Upper lobe of left lung (tissue), 4 donors: ENCODE data around the gene CHRNE.

Source experiments
- CTCF ChIP-seq, 6 experiments: fragments of 450-650 bp in 4 of 6; fragments of 200-600 bp in 2 of 6; sonication (generic) in 2 of 6; IDR thresholded peaks; one replicate each; pipeline ENCODE4 v1.5.1; 2016 to 2019; ENCODE audit warnings: antibody characterized with exemption in 6 of 6
- EP300 ChIP-seq, 4 donors: sonication (generic); formaldehyde crosslinking; IDR thresholded peaks; one replicate each; pipeline ENCODE4 v1.5.1; 2017; ENCODE audit warnings: antibody characterized with exemption in 4 of 4, control low read depth in 2 of 4
- POLR2A ChIP-seq, 4 donors: fragments of 450-650 bp; IDR thresholded peaks; one replicate each; pipeline ENCODE4 v1.5.1; 2016 to 2017; ENCODE audit warnings: antibody characterized with exemption in 4 of 4, mild to moderate bottlenecking in 2 of 4
- POLR2AphosphoS5 ChIP-seq, 2 donors: sonication (generic); formaldehyde crosslinking; IDR thresholded peaks; one replicate each; pipeline ENCODE4 v1.5.1; 2017; ENCODE audit warnings: antibody characterized with exemption in 2 of 2

- TF ChIP-seq CTCF (IDR thresholded peaks at IDR 0.05) = no peak
- TF ChIP-seq POLR2A (IDR thresholded peaks at IDR 0.05) = no peak
- TF ChIP-seq EP300 (IDR thresholded peaks at IDR 0.05) = no peak
- TF ChIP-seq POLR2AphosphoS5 (IDR thresholded peaks at IDR 0.05) = no peak
These were observed 10.2 kb downstream of the CHRNE start for GRCh38 chr17:4892499-4893221.
